IMR-90 (cell line): ENCODE measurements around the gene SMC6. TPM values are rescaled to one million over a fixed set of nuclear protein-coding genes. Genes with fewer than 3 reads are reported as not detected.

Experiments
- ATAC-seq: fragments of 200-7000 bp; cut with Tn5 transposase; 2 replicates; pipeline ENCODE4 v1.9.1; 2020; ENCODE audit warnings: low read depth, mild to moderate bottlenecking, moderate library complexity
- BruUV-seq: library from RNA; stranded (reverse); fragments of 400-500 nt; replicated peaks from 2 replicates; lab custom pipeline; 2021; lab: Mats Ljungman, UMichigan
- CTCF ChIA-PET: fragments of 300-600 bp; formaldehyde crosslinking; extraction: SDS; loops from one replicate; lab custom pipeline; 2021; ENCODE audit warnings: antibody characterized with exemption; lab: Yijun Ruan, JAX
- POLR2A ChIA-PET: fragments of 300-600 bp; sonication (Branson Sonifier 250); formaldehyde crosslinking; loops from one replicate; lab custom pipeline; 2022; ENCODE audit warnings: antibody characterized with exemption; ENCODE audit not compliant: unreplicated experiment; lab: Charles Lee
- DNase-seq: peaks from one replicate; pipeline ENCODE4 v3.0.0; 2013
- H2AFZ ChIP-seq: replicated peaks from 2 replicates; pipeline ENCODE3; 2013; ENCODE audit warnings: low read length, mild to moderate bottlenecking; ENCODE audit not compliant: poor library complexity
- H2AK5ac ChIP-seq: 2 replicates; pipeline ENCODE4 v1.6.1; 2013; ENCODE audit warnings: low read depth, low read length, inconsistent platforms
- H2AK9ac ChIP-seq: replicated peaks from 2 replicates; pipeline ENCODE3; 2013; ENCODE audit warnings: mild to moderate bottlenecking, low read depth, low read length, moderate library complexity; ENCODE audit not compliant: poor library complexity
- H2BK120ac ChIP-seq: 2 replicates; pipeline ENCODE4 v1.6.1; 2013; ENCODE audit warnings: low read depth, low read length, inconsistent platforms
- H2BK15ac ChIP-seq: 3 replicates; pipeline ENCODE4 v1.6.1; 2013; ENCODE audit warnings: low read depth, low read length, inconsistent platforms
- H2BK20ac ChIP-seq: 2 replicates; pipeline ENCODE4 v1.6.1; 2013; ENCODE audit warnings: low read depth, mild to moderate bottlenecking, inconsistent platforms, low read length, moderate library complexity
- H2BK5ac ChIP-seq: 2 replicates; pipeline ENCODE4 v1.6.1; 2013; ENCODE audit warnings: mild to moderate bottlenecking, low read depth, low read length, inconsistent platforms; ENCODE audit not compliant: poor library complexity, severe bottlenecking
- H3K14ac ChIP-seq: replicated peaks from 2 replicates; pipeline ENCODE4 v1.6.1; 2013; ENCODE audit warnings: low read depth, low read length, inconsistent platforms
- H3K18ac ChIP-seq: 2 replicates; pipeline ENCODE4 v1.6.1; 2013; ENCODE audit warnings: low read depth, low read length, control low read depth
- H3K23ac ChIP-seq: 2 replicates; pipeline ENCODE4 v1.6.1; 2013; ENCODE audit warnings: low read depth, low read length, inconsistent platforms
- H3K27ac ChIP-seq: 2 replicates; pipeline ENCODE4 v1.5.1; 2013; ENCODE audit warnings: mild to moderate bottlenecking, control low read depth, low read length; ENCODE audit not compliant: insufficient read depth
- H3K27me3 ChIP-seq: 2 replicates; pipeline ENCODE4 v1.6.1; 2013; ENCODE audit warnings: low read length; ENCODE audit not compliant: control insufficient read depth, insufficient read depth
- H3K36me3 ChIP-seq: 2 replicates; pipeline ENCODE4 v1.6.1; 2013; ENCODE audit warnings: low read length, mixed read lengths; ENCODE audit not compliant: control insufficient read depth, insufficient read depth
- H3K4ac ChIP-seq: 2 replicates; pipeline ENCODE4 v1.6.1; 2013; ENCODE audit warnings: low read depth, low read length, inconsistent platforms
- H3K4me1 ChIP-seq: 2 replicates; pipeline ENCODE4 v1.6.1; 2013; ENCODE audit warnings: low read length, mixed read lengths; ENCODE audit not compliant: control insufficient read depth, insufficient read depth
- H3K4me2 ChIP-seq: 2 replicates; pipeline ENCODE4 v1.6.1; 2013; ENCODE audit warnings: low read depth, mild to moderate bottlenecking, control low read depth, low read length, moderate library complexity
- H3K4me3 ChIP-seq: 2 replicates; pipeline ENCODE4 v1.5.1; 2013; ENCODE audit warnings: low read depth, mild to moderate bottlenecking, control low read depth, low read length, moderate library complexity; ENCODE audit not compliant: insufficient read depth
- H3K56ac ChIP-seq: 2 replicates; pipeline ENCODE4 v1.6.1; 2013; ENCODE audit warnings: low read length, inconsistent platforms; ENCODE audit not compliant: insufficient read depth; ENCODE audit errors: extremely low read depth
- H3K79me1 ChIP-seq, 2 experiments: 2 replicates each; pipeline ENCODE4 v1.6.1; 2013; ENCODE audit warnings: low read length in 2 of 2, inconsistent platforms in 1 of 2, low read depth in 1 of 2
- H3K9ac ChIP-seq: 2 replicates; pipeline ENCODE4 v1.6.1; 2013; ENCODE audit warnings: low read depth, low read length, control low read depth
- H3K9me1 ChIP-seq: 2 replicates; pipeline ENCODE4 v1.6.1; 2013; ENCODE audit warnings: low read length, inconsistent platforms; ENCODE audit not compliant: insufficient read depth
- H3K9me3 ChIP-seq: 2 replicates; pipeline ENCODE4 v1.6.1; 2013; ENCODE audit warnings: low read length; ENCODE audit not compliant: control insufficient read depth, insufficient read depth
- H4K20me1 ChIP-seq: 2 replicates; pipeline ENCODE4 v1.6.1; 2013; ENCODE audit warnings: low read length, inconsistent platforms; ENCODE audit not compliant: insufficient read depth
- H4K5ac ChIP-seq: 2 replicates; pipeline ENCODE4 v1.6.1; 2013; ENCODE audit warnings: mild to moderate bottlenecking, low read depth, low read length, control low read depth
- H4K8ac ChIP-seq, 2 experiments: 2 replicates each; pipeline ENCODE4 v1.6.1; 2013; ENCODE audit warnings: low read depth in 2 of 2, low read length in 2 of 2, control low read depth in 1 of 2, inconsistent platforms in 1 of 2
- H4K91ac ChIP-seq: 2 replicates; pipeline ENCODE4 v1.6.1; 2013; ENCODE audit warnings: low read depth, low read length, inconsistent platforms; ENCODE audit not compliant: insufficient read depth
- BHLHE40 ChIP-seq: fragments of 150-350 bp; IDR thresholded peaks from 2 replicates; pipeline ENCODE4 v1.6.1; 2016; ENCODE audit warnings: mild to moderate bottlenecking, low read depth, low read length
- CEBPB ChIP-seq: IDR thresholded peaks from 2 replicates; pipeline ENCODE4 v1.6.1; 2012; ENCODE audit warnings: low read depth, low read length, improper control_type of control experiment
- CTCF ChIP-seq: conservative IDR thresholded peaks from 2 replicates; pipeline ENCODE4 v1.5.1; 2012; ENCODE audit warnings: mild to moderate bottlenecking, low read depth, low read length, improper control_type of control experiment
- ELK1 ChIP-seq: fragments of 150-350 bp; IDR thresholded peaks from 2 replicates; pipeline ENCODE4 v1.6.1; 2016; ENCODE audit warnings: low read depth, mild to moderate bottlenecking, low read length, moderate library complexity, borderline replicate concordance
- FOS ChIP-seq: fragments of 150-350 bp; IDR thresholded peaks from 2 replicates; pipeline ENCODE4 v1.6.1; 2016; ENCODE audit warnings: low read depth, low read length
- MAFK ChIP-seq: IDR thresholded peaks from 2 replicates; pipeline ENCODE4 v1.6.1; 2012; ENCODE audit warnings: low read depth, low read length, improper control_type of control experiment
- MXI1 ChIP-seq: IDR thresholded peaks from 2 replicates; pipeline ENCODE4 v1.6.1; 2012; ENCODE audit warnings: low read depth, mild to moderate bottlenecking, low read length, moderate library complexity, borderline replicate concordance
- RAD21 ChIP-seq: IDR thresholded peaks from 2 replicates; pipeline ENCODE4 v1.6.1; 2012; ENCODE audit warnings: low read length, improper control_type of control experiment
- RFX5 ChIP-seq: IDR thresholded peaks from 2 replicates; pipeline ENCODE4 v1.8.0; 2012; ENCODE audit warnings: low read depth, mild to moderate bottlenecking, low read length, moderate library complexity
- SMC3 ChIP-seq: fragments of 150-350 bp; IDR thresholded peaks from 2 replicates; pipeline ENCODE4 v1.6.1; 2016; ENCODE audit warnings: low read depth, mild to moderate bottlenecking, antibody characterized with exemption, low read length, moderate library complexity
- WGBS, 2 experiments: methylation state at CpG; one replicate each; pipeline versions ENCODE4 v1.1.5 to v1.1.7; 2013; ENCODE audit warnings: missing lambda C conversion rate in 2 of 2; ENCODE audit not compliant: insufficient read length in 1 of 2; ENCODE audit errors: extremely low coverage in 2 of 2; 5-methylcytosine and 5-hydroxymethylcytosine counted together
- dilution Hi-C: fragments of 300-500 bp; cut with HindIII; formaldehyde crosslinking; loops from one replicate; pipeline ENCODE4 v1.14.3; 2018; ENCODE audit warnings: low sequenced_read_pairs; ENCODE audit not compliant: unreplicated experiment
- in situ Hi-C: fragments of 300-500 bp; cut with MboI; formaldehyde crosslinking; loops from 3 replicates; pipeline ENCODE4 v1.14.3; 2019; ENCODE audit warnings: low sequenced_read_pairs, inconsistent platforms, mixed read lengths
- intact Hi-C: fragments of 100-400 bp; cut with micrococcal nuclease; formaldehyde crosslinking; loops from 2 replicates; pipeline ENCODE4 v1.10.0; 2022
- polyA plus RNA-seq, 3 experiments: library from polyadenylated mRNA; depleted of rRNA; stranded (reverse); fragments of >200 nt; gene quantifications; 2 replicates each; pipeline ENCODE4 v1.2.3, GENCODE V29; 2012; ENCODE audit warnings: low replicate concordance in 1 of 3
- total RNA-seq: library from RNA; depleted of rRNA; stranded (reverse); fragments of >200 nt; gene quantifications from 2 replicates; pipeline ENCODE4 v1.2.3, GENCODE V29; 2012

SMC6 gene
- total and polyA plus RNA-seq, 2 of the 4 experiments (the other 2 are of a cell fraction) = 6.5 to 10.4 TPM

- Histone ChIP-seq H4K91ac (no peak overlapping the region), H3K4me1 (no peaks in the 10 kb centered on the region), H3K4me2 (no peak overlapping the region), H3K9ac (no peak overlapping the region), H2BK5ac (no peak overlapping the region), H3K9me3 (no peaks in the 10 kb centered on the region), H2BK15ac (no peak overlapping the region), H4K8ac (no peak overlapping the region), H3K4me3 (no peak overlapping the region), H3K23ac (no peak overlapping the region), H2AK9ac (no peak overlapping the region), H4K5ac (no peak overlapping the region), H3K36me3 (peaks cover 18% of the 10 kb centered on the region), H3K27ac (no peak overlapping the region), H2BK20ac (no peak overlapping the region), H3K79me1 (no peaks in the 10 kb centered on the region; a peak in 1 of 4 replicates), H3K4ac (no peak overlapping the region), H3K18ac (no peak overlapping the region), H3K27me3 (no peaks in the 10 kb centered on the region), H3K56ac (no peak overlapping the region), H2BK120ac (no peak overlapping the region), H4K20me1 (no peaks in the 10 kb centered on the region), H2AFZ (no peak overlapping the region), H2AK5ac (no peak overlapping the region), H3K9me1 (peaks cover 3% of the 10 kb centered on the region; the same call in 1 of the 2 replicates), H3K14ac (no peak overlapping the region)
- in situ Hi-C loops (no loop called here), dilution Hi-C loops (no loop called here), intact Hi-C loops (no loop called here)
- TF ChIP-seq MXI1 (no peak), BHLHE40 (no peak), RFX5 (no peak), RAD21 (no peak), MAFK (no peak), FOS (no peak), CEBPB (no peak), ELK1 (no peak), SMC3 (no peak), CTCF (no peak)
- BruUV-seq = no TSS peak
- ChIA-PET POLR2A (no interaction called here), CTCF (no interaction called here)
- ATAC-seq (no peak), DNase-seq (no peak)
- 100% methylated on average over 1 of the region's 1 CpG; no CpG with 5 or more reads in 1 of the 2 experiments for WGBS, 2 experiments
Measured at GRCh38 chr2:17713291-17713690, 40.3 kb downstream of the SMC6 start.
